HG03139 (cell line): ENCODE data around the gene PRM2.

ENCODE experiments used
- ATAC-seq: cut with Tn5 transposase; IDR thresholded peaks from one replicate; pipeline ENCODE4 v1.9.1; 2021; ENCODE audit not compliant: unreplicated experiment

The PRM2 gene

GRCh38 chr16:11264155-11264832, 12.0 kb downstream of the PRM2 start:
- ATAC-seq, result no peak

- ATAC-seq, result no peak
Observed at GRCh38 chr16:11263737-11264136, 12.5 kb downstream of the PRM2 start.

- ATAC-seq, result no peak
Observed at GRCh38 chr16:11262915-11263314, 13.4 kb downstream of the PRM2 start.

GRCh38 chr16:11260596-11260966, 15.7 kb downstream of the PRM2 start:
- ATAC-seq, result no peak

- no peak for ATAC-seq
Observed at GRCh38 chr16:11259655-11260595, 16.4 kb downstream of the PRM2 start.

GRCh38 chr16:11258553-11259492, 17.5 kb downstream of the PRM2 start:
- ATAC-seq, result no peak

GRCh38 chr16:11257131-11257938, 18.9 kb downstream of the PRM2 start:
- ATAC-seq, result no peak

- no peak for ATAC-seq
Observed at GRCh38 chr16:11256661-11257130, 19.6 kb downstream of the PRM2 start.

GRCh38 chr16:11255737-11256660, 20.3 kb downstream of the PRM2 start, which contains the start of gene SOCS1:
SOCS1 (minus strand) TSS chr16:11256204; CDS start chr16:11255478, 726 bp downstream.
- ATAC-seq, result peak; percentile 44

- ATAC-seq, result no peak
Observed at GRCh38 chr16:11254913-11255736, 21.2 kb downstream of the PRM2 start.

- ATAC-seq, result no peak
Observed at GRCh38 chr16:11253995-11254912, 22.0 kb downstream of the PRM2 start.

- ATAC-seq, result no peak
Observed at GRCh38 chr16:11253009-11253994, 23.0 kb downstream of the PRM2 start.

- no peak for ATAC-seq
Observed at GRCh38 chr16:11252482-11252931, 23.8 kb downstream of the PRM2 start.

- no peak for ATAC-seq
Observed at GRCh38 chr16:11251525-11252481, 24.5 kb downstream of the PRM2 start.
